GM23338 (cell line): ENCODE data around the gene KIAA1755. TPM values are rescaled to one million over a fixed set of nuclear protein-coding genes. Genes with fewer than 3 reads are reported as not detected.

Experiments used
- ATAC-seq: fragments of 200-7000 bp; cut with Tn5 transposase; 3 replicates; pipeline ENCODE4 v1.9.1; 2020
- DNase-seq: peaks from one replicate; pipeline ENCODE4 v3.0.0-alpha.2; 2015; ENCODE audit warnings: low spot score
- H2AFZ ChIP-seq: fragments of 200-600 bp; sonication (generic); 2 replicates; pipeline ENCODE4 v1.8.0; 2016; ENCODE audit warnings: antibody characterized with exemption, mild to moderate bottlenecking, moderate library complexity
- H3F3A ChIP-seq: fragments of 200-600 bp; sonication (generic); replicated peaks from 2 replicates; pipeline ENCODE4 v1.8.0; 2017; ENCODE audit warnings: antibody characterized with exemption, mixed run types, low read depth
- H3K27ac ChIP-seq: fragments of 200-600 bp; sonication (generic); 2 replicates; pipeline ENCODE4 v1.6.1; 2016; ENCODE audit warnings: low read depth
- H3K27me3 ChIP-seq: fragments of 200-600 bp; sonication (generic); 2 replicates; pipeline ENCODE4 v1.8.0; 2016; ENCODE audit warnings: mild to moderate bottlenecking, mixed run types, moderate library complexity; ENCODE audit not compliant: insufficient read depth
- H3K36me3 ChIP-seq: fragments of 200-600 bp; sonication (generic); 2 replicates; pipeline ENCODE4 v1.8.0; 2016; ENCODE audit warnings: mild to moderate bottlenecking; ENCODE audit not compliant: insufficient read depth
- H3K4me1 ChIP-seq: fragments of 200-600 bp; sonication (generic); 2 replicates; pipeline ENCODE4 v1.8.0; 2016; ENCODE audit warnings: mild to moderate bottlenecking, moderate library complexity; ENCODE audit not compliant: insufficient read depth
- H3K4me2 ChIP-seq: fragments of 200-600 bp; sonication (generic); 2 replicates; pipeline ENCODE4 v1.7.1; 2017; ENCODE audit warnings: mixed run types
- H3K4me3 ChIP-seq: fragments of 200-600 bp; sonication (generic); 2 replicates; pipeline ENCODE4 v1.6.1; 2016; ENCODE audit warnings: mixed run types
- H3K79me2 ChIP-seq: fragments of 200-600 bp; sonication (generic); replicated peaks from 2 replicates; pipeline ENCODE4 v1.8.0; 2017; ENCODE audit warnings: mild to moderate bottlenecking; ENCODE audit not compliant: insufficient read depth
- H3K9me2 ChIP-seq: fragments of 200-600 bp; sonication (generic); 2 replicates; pipeline ENCODE4 v1.8.0; 2017; ENCODE audit not compliant: insufficient read depth
- H4K20me1 ChIP-seq: fragments of 200-600 bp; sonication (generic); replicated peaks from 2 replicates; pipeline ENCODE4 v1.8.0; 2017; ENCODE audit warnings: mild to moderate bottlenecking; ENCODE audit not compliant: insufficient read depth
- H3K27ac Mint-ChIP-seq: 2 replicates; pipeline ENCODE4 v1.8.0; 2020; ENCODE audit warnings: inconsistent platforms, mild to moderate bottlenecking, moderate library complexity, mixed read lengths
- H3K27me3 Mint-ChIP-seq: 3 replicates; pipeline ENCODE4 v1.8.0; 2022; ENCODE audit warnings: low read depth, mild to moderate bottlenecking, moderate library complexity, mixed read lengths, inconsistent platforms; ENCODE audit not compliant: insufficient read depth, poor library complexity
- H3K36me3 Mint-ChIP-seq: 3 replicates; pipeline ENCODE4 v1.8.0; 2021; ENCODE audit warnings: low read depth, mild to moderate bottlenecking, inconsistent platforms, moderate library complexity, mixed read lengths
- H3K4me1 Mint-ChIP-seq: 3 replicates; pipeline ENCODE4 v1.8.0; 2020; ENCODE audit warnings: mild to moderate bottlenecking, inconsistent platforms, mixed read lengths
- H3K4me3 Mint-ChIP-seq: 3 replicates; pipeline ENCODE4 v1.8.0; 2021; ENCODE audit warnings: moderate library complexity, mild to moderate bottlenecking, inconsistent platforms, mixed read lengths
- H3K9me3 Mint-ChIP-seq: 3 replicates; pipeline ENCODE4 v1.8.0; 2020; ENCODE audit warnings: moderate library complexity, mild to moderate bottlenecking, inconsistent platforms, mixed read lengths
- CREB1 ChIP-seq: fragments of 250-450 bp; sonication (Bioruptor Pico); IDR thresholded peaks from 2 replicates; pipeline ENCODE4 v1.5.0; 2020; ENCODE audit warnings: low read depth, mild to moderate bottlenecking, moderate library complexity
- polyA plus RNA-seq: library from polyadenylated mRNA; unstranded; fragments of >200 nt; fragmentation: Nextera tagmentation; extraction: Ambion mirVana; gene quantifications from 2 replicates; pipeline ENCODE4 v1.2.1, GENCODE V29; 2016
- total RNA-seq: library from RNA; depleted of rRNA; stranded (reverse); fragments of >200 nt; shearing (Covaris generic); gene quantifications from 2 replicates; pipeline ENCODE4 v1.2.3, GENCODE V29; 2014
- TF ChIP-seq, protein P1 (sequence below): fragments of 250-450 bp; sonication (Bioruptor Pico); IDR thresholded peaks from 2 replicates; pipeline ENCODE4 v1.5.0; 2020; ENCODE audit warnings: mild to moderate bottlenecking, moderate library complexity
- TF ChIP-seq, protein P2 (sequence below), 2 experiments: fragments of 200-600 bp in 1 of 2; sonication (generic) in 1 of 2; conservative IDR thresholded peaks; 2 replicates each; pipeline versions ENCODE4 v1.5.1 to v1.6.1; 2016 to 2017; ENCODE audit warnings: antibody characterized with exemption in 2 of 2, low read depth in 2 of 2, mild to moderate bottlenecking in 2 of 2, moderate library complexity in 1 of 2

Gene KIAA1755
- total and polyA plus RNA-seq, 2 experiments from 2014 or later = 0.28 TPM; not detected in 1

DNA sequence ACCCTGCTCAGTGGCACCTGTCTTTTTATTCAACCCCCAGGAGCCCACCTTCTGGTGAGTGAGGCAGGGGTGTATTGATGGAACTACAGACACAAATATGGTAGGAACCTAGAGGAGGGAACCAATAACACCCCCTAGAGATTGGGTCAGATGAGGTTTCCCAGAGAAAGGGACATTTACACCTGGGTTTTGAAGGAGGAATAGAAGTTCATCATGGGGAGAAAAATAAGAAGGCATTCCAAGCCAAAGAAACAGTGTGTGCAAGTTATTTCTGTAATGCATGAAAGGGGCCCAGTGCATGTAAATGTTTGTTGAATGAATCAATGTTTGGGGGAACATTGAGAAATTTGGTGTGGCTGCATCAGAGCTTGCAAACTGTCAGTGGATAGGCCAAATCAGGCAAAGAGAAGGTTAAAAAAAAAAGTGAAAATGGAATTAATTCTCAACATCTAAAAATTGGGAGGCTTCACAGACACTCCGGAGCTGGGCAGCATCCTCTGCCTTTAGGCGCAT lies 11.1 kb upstream of the KIAA1755 start:
- no peak overlapping the region for H3K4me3 ChIP-seq
- no peaks in the 10 kb centered on the region for H3K79me2 ChIP-seq
- no peak overlapping the region for H3K4me2 ChIP-seq
- TF ChIP-seq, protein P1, sequence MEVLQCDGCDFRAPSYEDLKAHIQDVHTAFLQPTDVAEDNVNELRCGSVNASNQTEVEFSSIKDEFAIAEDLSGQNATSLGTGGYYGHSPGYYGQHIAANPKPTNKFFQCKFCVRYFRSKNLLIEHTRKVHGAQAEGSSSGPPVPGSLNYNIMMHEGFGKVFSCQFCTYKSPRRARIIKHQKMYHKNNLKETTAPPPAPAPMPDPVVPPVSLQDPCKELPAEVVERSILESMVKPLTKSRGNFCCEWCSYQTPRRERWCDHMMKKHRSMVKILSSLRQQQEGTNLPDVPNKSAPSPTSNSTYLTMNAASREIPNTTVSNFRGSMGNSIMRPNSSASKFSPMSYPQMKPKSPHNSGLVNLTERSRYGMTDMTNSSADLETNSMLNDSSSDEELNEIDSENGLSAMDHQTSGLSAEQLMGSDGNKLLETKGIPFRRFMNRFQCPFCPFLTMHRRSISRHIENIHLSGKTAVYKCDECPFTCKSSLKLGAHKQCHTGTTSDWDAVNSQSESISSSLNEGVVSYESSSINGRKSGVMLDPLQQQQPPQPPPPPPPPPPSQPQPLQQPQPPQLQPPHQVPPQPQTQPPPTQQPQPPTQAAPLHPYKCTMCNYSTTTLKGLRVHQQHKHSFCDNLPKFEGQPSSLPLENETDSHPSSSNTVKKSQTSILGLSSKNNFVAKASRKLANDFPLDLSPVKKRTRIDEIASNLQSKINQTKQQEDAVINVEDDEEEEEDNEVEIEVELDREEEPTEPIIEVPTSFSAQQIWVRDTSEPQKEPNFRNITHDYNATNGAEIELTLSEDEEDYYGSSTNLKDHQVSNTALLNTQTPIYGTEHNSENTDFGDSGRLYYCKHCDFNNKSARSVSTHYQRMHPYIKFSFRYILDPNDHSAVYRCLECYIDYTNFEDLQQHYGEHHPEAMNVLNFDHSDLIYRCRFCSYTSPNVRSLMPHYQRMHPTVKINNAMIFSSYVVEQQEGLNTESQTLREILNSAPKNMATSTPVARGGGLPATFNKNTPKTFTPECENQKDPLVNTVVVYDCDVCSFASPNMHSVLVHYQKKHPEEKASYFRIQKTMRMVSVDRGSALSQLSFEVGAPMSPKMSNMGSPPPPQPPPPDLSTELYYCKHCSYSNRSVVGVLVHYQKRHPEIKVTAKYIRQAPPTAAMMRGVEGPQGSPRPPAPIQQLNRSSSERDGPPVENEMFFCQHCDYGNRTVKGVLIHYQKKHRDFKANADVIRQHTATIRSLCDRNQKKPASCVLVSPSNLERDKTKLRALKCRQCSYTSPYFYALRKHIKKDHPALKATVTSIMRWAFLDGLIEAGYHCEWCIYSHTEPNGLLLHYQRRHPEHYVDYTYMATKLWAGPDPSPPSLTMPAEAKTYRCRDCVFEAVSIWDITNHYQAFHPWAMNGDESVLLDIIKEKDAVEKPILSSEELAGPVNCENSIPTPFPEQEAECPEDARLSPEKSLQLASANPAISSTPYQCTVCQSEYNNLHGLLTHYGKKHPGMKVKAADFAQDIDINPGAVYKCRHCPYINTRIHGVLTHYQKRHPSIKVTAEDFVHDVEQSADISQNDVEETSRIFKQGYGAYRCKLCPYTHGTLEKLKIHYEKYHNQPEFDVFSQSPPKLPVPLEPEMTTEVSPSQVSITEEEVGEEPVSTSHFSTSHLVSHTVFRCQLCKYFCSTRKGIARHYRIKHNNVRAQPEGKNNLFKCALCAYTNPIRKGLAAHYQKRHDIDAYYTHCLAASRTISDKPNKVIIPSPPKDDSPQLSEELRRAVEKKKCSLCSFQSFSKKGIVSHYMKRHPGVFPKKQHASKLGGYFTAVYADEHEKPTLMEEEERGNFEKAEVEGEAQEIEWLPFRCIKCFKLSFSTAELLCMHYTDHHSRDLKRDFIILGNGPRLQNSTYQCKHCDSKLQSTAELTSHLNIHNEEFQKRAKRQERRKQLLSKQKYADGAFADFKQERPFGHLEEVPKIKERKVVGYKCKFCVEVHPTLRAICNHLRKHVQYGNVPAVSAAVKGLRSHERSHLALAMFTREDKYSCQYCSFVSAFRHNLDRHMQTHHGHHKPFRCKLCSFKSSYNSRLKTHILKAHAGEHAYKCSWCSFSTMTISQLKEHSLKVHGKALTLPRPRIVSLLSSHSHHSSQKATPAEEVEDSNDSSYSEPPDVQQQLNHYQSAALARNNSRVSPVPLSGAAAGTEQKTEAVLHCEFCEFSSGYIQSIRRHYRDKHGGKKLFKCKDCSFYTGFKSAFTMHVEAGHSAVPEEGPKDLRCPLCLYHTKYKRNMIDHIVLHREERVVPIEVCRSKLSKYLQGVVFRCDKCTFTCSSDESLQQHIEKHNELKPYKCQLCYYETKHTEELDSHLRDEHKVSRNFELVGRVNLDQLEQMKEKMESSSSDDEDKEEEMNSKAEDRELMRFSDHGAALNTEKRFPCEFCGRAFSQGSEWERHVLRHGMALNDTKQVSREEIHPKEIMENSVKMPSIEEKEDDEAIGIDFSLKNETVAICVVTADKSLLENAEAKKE (CRISPR knock-in tag) = no peak
- TF ChIP-seq CREB1 (CRISPR knock-in tag) = no peak
- TF ChIP-seq, protein P2, sequence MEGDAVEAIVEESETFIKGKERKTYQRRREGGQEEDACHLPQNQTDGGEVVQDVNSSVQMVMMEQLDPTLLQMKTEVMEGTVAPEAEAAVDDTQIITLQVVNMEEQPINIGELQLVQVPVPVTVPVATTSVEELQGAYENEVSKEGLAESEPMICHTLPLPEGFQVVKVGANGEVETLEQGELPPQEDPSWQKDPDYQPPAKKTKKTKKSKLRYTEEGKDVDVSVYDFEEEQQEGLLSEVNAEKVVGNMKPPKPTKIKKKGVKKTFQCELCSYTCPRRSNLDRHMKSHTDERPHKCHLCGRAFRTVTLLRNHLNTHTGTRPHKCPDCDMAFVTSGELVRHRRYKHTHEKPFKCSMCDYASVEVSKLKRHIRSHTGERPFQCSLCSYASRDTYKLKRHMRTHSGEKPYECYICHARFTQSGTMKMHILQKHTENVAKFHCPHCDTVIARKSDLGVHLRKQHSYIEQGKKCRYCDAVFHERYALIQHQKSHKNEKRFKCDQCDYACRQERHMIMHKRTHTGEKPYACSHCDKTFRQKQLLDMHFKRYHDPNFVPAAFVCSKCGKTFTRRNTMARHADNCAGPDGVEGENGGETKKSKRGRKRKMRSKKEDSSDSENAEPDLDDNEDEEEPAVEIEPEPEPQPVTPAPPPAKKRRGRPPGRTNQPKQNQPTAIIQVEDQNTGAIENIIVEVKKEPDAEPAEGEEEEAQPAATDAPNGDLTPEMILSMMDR (conservative IDR thresholded peaks at IDR 0.05; ENCODE audit: low read depth in 2 of 2) = no peak
- H3K9me3 Mint-ChIP-seq = peaks cover 5% of the 10 kb centered on the region; the same call in 2 of the 3 replicates
- no peak overlapping the region for H3K27ac Mint-ChIP-seq
- no peaks in the 10 kb centered on the region for H3K36me3 ChIP-seq
- no peaks in the 10 kb centered on the region for H4K20me1 ChIP-seq
- no peaks in the 10 kb centered on the region for H3K27me3 ChIP-seq
- H3K4me1 ChIP-seq = no peaks in the 10 kb centered on the region
- H2AFZ ChIP-seq = no peak overlapping the region
- H3K36me3 Mint-ChIP-seq = no peaks in the 10 kb centered on the region
- H3K27ac ChIP-seq = no peak overlapping the region
- DNase-seq = no peak
- H3K4me3 Mint-ChIP-seq = no peak overlapping the region
- H3K27me3 Mint-ChIP-seq = peaks cover 6% of the 10 kb centered on the region
- no peaks in the 10 kb centered on the region for H3K4me1 Mint-ChIP-seq
- no peaks in the 10 kb centered on the region for H3K9me2 ChIP-seq
- ATAC-seq = no peak
- no peaks in the 10 kb centered on the region for H3F3A ChIP-seq
